H9 (cell line): ENCODE data around the gene EPS8L3. TPM values are rescaled to one million over a fixed set of nuclear protein-coding genes. Genes with fewer than 3 reads are reported as not detected.

Experiments
- DNase-seq: peaks from one replicate; pipeline ENCODE4 v3.0.0-alpha.2; 2017
- H2AFZ ChIP-seq: one replicate; pipeline ENCODE4 v1.6.1; 2013; ENCODE audit warnings: mild to moderate bottlenecking, low read length, control low read depth, moderate library complexity
- H2AK5ac ChIP-seq: 2 replicates; pipeline ENCODE4 v1.6.1; 2013; ENCODE audit warnings: low read length, control low read depth, mixed read lengths; ENCODE audit not compliant: insufficient read length
- H2BK120ac ChIP-seq: one replicate; pipeline ENCODE4 v1.6.1; 2013; ENCODE audit warnings: low read depth, mild to moderate bottlenecking, low read length, control low read depth, inconsistent platforms; ENCODE audit not compliant: poor library complexity, severe bottlenecking
- H2BK12ac ChIP-seq: 2 replicates; pipeline ENCODE4 v1.6.1; 2013; ENCODE audit warnings: low read length, control low read depth, mixed read lengths, low read depth; ENCODE audit not compliant: insufficient read length
- H2BK15ac ChIP-seq: 2 replicates; pipeline ENCODE4 v1.6.1; 2013; ENCODE audit warnings: low read depth, low read length, control low read depth
- H2BK20ac ChIP-seq: one replicate; pipeline ENCODE4 v1.6.1; 2013; ENCODE audit warnings: low read depth, mild to moderate bottlenecking, low read length, control low read depth, inconsistent platforms; ENCODE audit not compliant: poor library complexity, severe bottlenecking
- H2BK5ac ChIP-seq: 2 replicates; pipeline ENCODE4 v1.6.1; 2013; ENCODE audit warnings: low read length, control low read depth, mixed read lengths; ENCODE audit not compliant: insufficient read length
- H3K14ac ChIP-seq: 2 replicates; pipeline ENCODE4 v1.6.1; 2013; ENCODE audit warnings: low read length, control low read depth; ENCODE audit not compliant: insufficient read depth
- H3K18ac ChIP-seq: 2 replicates; pipeline ENCODE4 v1.6.1; 2013; ENCODE audit warnings: low read depth, mild to moderate bottlenecking, mixed read lengths, low read length, control low read depth; ENCODE audit not compliant: insufficient read length
- H3K23ac ChIP-seq: 2 replicates; pipeline ENCODE4 v1.6.1; 2013; ENCODE audit warnings: low read length, control low read depth, mixed read lengths, low read depth; ENCODE audit not compliant: insufficient read length
- H3K23me2 ChIP-seq: 2 replicates; pipeline ENCODE4 v1.6.1; 2013; ENCODE audit warnings: low read depth, mild to moderate bottlenecking, mixed read lengths, low read length, control low read depth; ENCODE audit not compliant: insufficient read length, poor library complexity, severe bottlenecking
- H3K27ac ChIP-seq: 2 replicates; pipeline ENCODE4 v1.5.1; 2013; ENCODE audit warnings: low read length, control low read depth, mixed read lengths, low read depth; ENCODE audit not compliant: insufficient read length
- H3K27me3 ChIP-seq: 2 replicates; pipeline ENCODE4 v1.6.1; 2013; ENCODE audit warnings: low read length, control low read depth, inconsistent platforms; ENCODE audit not compliant: insufficient read depth
- H3K4ac ChIP-seq: 2 replicates; pipeline ENCODE4 v1.6.1; 2013; ENCODE audit warnings: low read depth, mild to moderate bottlenecking, control low read depth, inconsistent platforms, low read length, moderate library complexity
- H3K4me1 ChIP-seq: 2 replicates; pipeline ENCODE4 v1.6.1; 2013; ENCODE audit warnings: low read length, control low read depth, inconsistent platforms; ENCODE audit not compliant: insufficient read depth
- H3K4me2 ChIP-seq: 2 replicates; pipeline ENCODE4 v1.6.1; 2013; ENCODE audit warnings: low read length, control low read depth, mixed read lengths; ENCODE audit not compliant: insufficient read length, insufficient read depth
- H3K56ac ChIP-seq: 2 replicates; pipeline ENCODE4 v1.6.1; 2013; ENCODE audit warnings: low read depth, mild to moderate bottlenecking, mixed read lengths, low read length, control low read depth; ENCODE audit not compliant: insufficient read length
- H3K79me1 ChIP-seq: 2 replicates; pipeline ENCODE4 v1.6.1; 2013; ENCODE audit warnings: low read depth, mild to moderate bottlenecking, moderate library complexity, low read length, control low read depth, inconsistent platforms; ENCODE audit not compliant: insufficient read depth, poor library complexity, severe bottlenecking
- H3K79me2 ChIP-seq: 2 replicates; pipeline ENCODE4 v1.6.1; 2013; ENCODE audit warnings: low read length, control low read depth, inconsistent platforms; ENCODE audit not compliant: insufficient read depth
- H3K9ac ChIP-seq: 2 replicates; pipeline ENCODE4 v1.6.1; 2013; ENCODE audit warnings: low read length, control low read depth, mixed read lengths; ENCODE audit not compliant: insufficient read length; ENCODE audit errors: extremely low read depth
- H3K9me3 ChIP-seq: one replicate; pipeline ENCODE4 v1.6.1; 2013; ENCODE audit warnings: low read depth, low read length, inconsistent platforms; ENCODE audit not compliant: control insufficient read depth
- H3T11ph ChIP-seq: one replicate; pipeline ENCODE4 v1.6.1; 2013; ENCODE audit warnings: mild to moderate bottlenecking, low read length, control low read depth, inconsistent platforms
- H4K20me1 ChIP-seq: one replicate; pipeline ENCODE4 v1.6.1; 2013; ENCODE audit not compliant: control insufficient read depth, insufficient read length, insufficient read depth
- H4K5ac ChIP-seq: 2 replicates; pipeline ENCODE4 v1.6.1; 2013; ENCODE audit warnings: low read depth, mild to moderate bottlenecking, mixed read lengths, low read length, control low read depth; ENCODE audit not compliant: insufficient read length
- H4K8ac ChIP-seq: replicated peaks from 2 replicates; pipeline ENCODE4 v1.6.1; 2013; ENCODE audit warnings: low read length, control low read depth, mixed read lengths, low read depth; ENCODE audit not compliant: insufficient read length
- H4K91ac ChIP-seq: 2 replicates; pipeline ENCODE4 v1.6.1; 2013; ENCODE audit warnings: low read depth, mild to moderate bottlenecking, moderate library complexity, mixed read lengths, low read length, control low read depth; ENCODE audit not compliant: insufficient read length
- H3K27ac Mint-ChIP-seq, 3 experiments: 2 replicates in 2 of 3; 3 replicates in 1 of 3; pipeline ENCODE4 v1.8.0; 2020 to 2021; ENCODE audit warnings: mixed read lengths in 3 of 3, mild to moderate bottlenecking in 1 of 3, moderate library complexity in 1 of 3
- H3K27me3 Mint-ChIP-seq: 2 replicates; pipeline ENCODE4 v1.8.0; 2021; ENCODE audit warnings: low read depth, mild to moderate bottlenecking, moderate library complexity, mixed read lengths
- H3K36me3 Mint-ChIP-seq, 3 experiments: 2 replicates in 2 of 3; 3 replicates in 1 of 3; pipeline ENCODE4 v1.8.0; 2020 to 2021; ENCODE audit warnings: low read depth in 3 of 3, mixed read lengths in 3 of 3; ENCODE audit not compliant: insufficient read depth in 1 of 3
- H3K4me1 Mint-ChIP-seq, 2 experiments: 2 replicates each; pipeline ENCODE4 v1.8.0; 2020; ENCODE audit warnings: mixed read lengths in 2 of 2
- H3K4me3 Mint-ChIP-seq, 2 experiments: 2 replicates in 1 of 2; 3 replicates in 1 of 2; pipeline ENCODE4 v1.8.0; 2020 to 2021; ENCODE audit warnings: mild to moderate bottlenecking in 2 of 2, mixed read lengths in 2 of 2, moderate library complexity in 1 of 2
- H3K9me3 Mint-ChIP-seq, 2 experiments: 2 replicates in 1 of 2; 3 replicates in 1 of 2; pipeline ENCODE4 v1.8.0; 2020; ENCODE audit warnings: mild to moderate bottlenecking in 2 of 2, mixed read lengths in 2 of 2, moderate library complexity in 1 of 2
- CTCF ChIP-seq: fragments of 200-600 bp; sonication (generic); conservative IDR thresholded peaks from 3 replicates; pipeline ENCODE4 v1.8.0; 2021; ENCODE audit warnings: antibody characterized with exemption, mild to moderate bottlenecking
- WGBS: extraction: QIAGEN DNeasy Blood & Tissue Kit; methylation state at CpG from one replicate; pipeline ENCODE4 v1.1.7; 2013; ENCODE audit warnings: missing lambda C conversion rate, low lambda C conversion rate, mixed read lengths; ENCODE audit not compliant: insufficient read length; ENCODE audit errors: extremely low coverage; 5-methylcytosine and 5-hydroxymethylcytosine counted together
- total RNA-seq: library from RNA; stranded (reverse); gene quantifications from 2 replicates; pipeline ENCODE4 v1.2.1, GENCODE V29; 2021

The EPS8L3 gene
- total RNA-seq, 1 experiment from 2014 or later = not detected

- Histone ChIP-seq H3K18ac (no peak overlapping the region), H3K23ac (no peak overlapping the region), H3K9ac (no peak overlapping the region), H3K9me3 (no peaks in the 10 kb centered on the region), H3K79me2 (no peaks in the 10 kb centered on the region), H3T11ph (no peak overlapping the region), H2BK12ac (no peak overlapping the region), H3K27ac (no peak overlapping the region), H3K4me2 (no peak overlapping the region), H3K79me1 (no peaks in the 10 kb centered on the region), H3K56ac (no peak overlapping the region), H2AK5ac (no peak overlapping the region), H2AFZ (no peak overlapping the region), H3K27me3 (no peaks in the 10 kb centered on the region), H3K4ac (no peak overlapping the region), H2BK5ac (no peak overlapping the region), H3K23me2 (no peaks in the 10 kb centered on the region), H3K4me1 (no peaks in the 10 kb centered on the region), H4K91ac (no peak overlapping the region), H4K8ac (no peak overlapping the region), H2BK20ac (no peak overlapping the region), H4K20me1 (no peaks in the 10 kb centered on the region), H3K14ac (no peak overlapping the region), H2BK15ac (no peak overlapping the region), H2BK120ac (no peak overlapping the region), H4K5ac (no peak overlapping the region)
- WGBS = no CpG with 5 or more reads among the region's 1 CpG
- Mint-ChIP-seq H3K4me3 (no peak overlapping the region), H3K9me3 (peaks cover 8 to 16% of the 10 kb centered on the region in 2 experiments), H3K36me3 (peaks cover 3 to 7% (median 6%) of the 10 kb centered on the region in 3 experiments; a peak in 6 of 7 replicates), H3K27me3 (no peaks in the 10 kb centered on the region; the same call in 1 of the 2 replicates), H3K27ac (no peak overlapping the region; a peak in 1 of 7 replicates), H3K4me1 (peaks cover 0 to 2% of the 10 kb centered on the region in 2 experiments; a peak in 1 of 4 replicates)
- DNase-seq = no peak
- no peak for TF ChIP-seq CTCF
Observed at GRCh38 chr1:109812691-109813393, 49.1 kb upstream of the EPS8L3 start.
